IMR-90 (cell line): Measurements from ENCODE around the gene IFNLR1. TPM values are rescaled to one million over a fixed set of nuclear protein-coding genes. Genes with fewer than 3 reads are reported as not detected.

ENCODE experiments used
- ATAC-seq: fragments of 200-7000 bp; cut with Tn5 transposase; 2 replicates; pipeline ENCODE4 v1.9.1; 2020; ENCODE audit warnings: low read depth, mild to moderate bottlenecking, moderate library complexity
- BruUV-seq: library from RNA; stranded (reverse); fragments of 400-500 nt; replicated peaks from 2 replicates; lab custom pipeline; 2021; lab: Mats Ljungman, UMichigan
- CTCF ChIA-PET: fragments of 300-600 bp; formaldehyde crosslinking; extraction: SDS; loops from one replicate; lab custom pipeline; 2021; ENCODE audit warnings: antibody characterized with exemption; lab: Yijun Ruan, JAX
- POLR2A ChIA-PET: fragments of 300-600 bp; sonication (Branson Sonifier 250); formaldehyde crosslinking; loops from one replicate; lab custom pipeline; 2022; ENCODE audit warnings: antibody characterized with exemption; ENCODE audit not compliant: unreplicated experiment; lab: Charles Lee
- DNase-seq: peaks from one replicate; pipeline ENCODE4 v3.0.0; 2013
- H2AFZ ChIP-seq: replicated peaks from 2 replicates; pipeline ENCODE3; 2013; ENCODE audit warnings: low read length, mild to moderate bottlenecking; ENCODE audit not compliant: poor library complexity
- H2AK5ac ChIP-seq: 2 replicates; pipeline ENCODE4 v1.6.1; 2013; ENCODE audit warnings: low read depth, low read length, inconsistent platforms
- H2AK9ac ChIP-seq: replicated peaks from 2 replicates; pipeline ENCODE3; 2013; ENCODE audit warnings: mild to moderate bottlenecking, low read depth, low read length, moderate library complexity; ENCODE audit not compliant: poor library complexity
- H2BK120ac ChIP-seq: 2 replicates; pipeline ENCODE4 v1.6.1; 2013; ENCODE audit warnings: low read depth, low read length, inconsistent platforms
- H2BK15ac ChIP-seq: 3 replicates; pipeline ENCODE4 v1.6.1; 2013; ENCODE audit warnings: low read depth, low read length, inconsistent platforms
- H2BK20ac ChIP-seq: 2 replicates; pipeline ENCODE4 v1.6.1; 2013; ENCODE audit warnings: low read depth, mild to moderate bottlenecking, inconsistent platforms, low read length, moderate library complexity
- H2BK5ac ChIP-seq: 2 replicates; pipeline ENCODE4 v1.6.1; 2013; ENCODE audit warnings: mild to moderate bottlenecking, low read depth, low read length, inconsistent platforms; ENCODE audit not compliant: poor library complexity, severe bottlenecking
- H3K14ac ChIP-seq: replicated peaks from 2 replicates; pipeline ENCODE4 v1.6.1; 2013; ENCODE audit warnings: low read depth, low read length, inconsistent platforms
- H3K18ac ChIP-seq: 2 replicates; pipeline ENCODE4 v1.6.1; 2013; ENCODE audit warnings: low read depth, low read length, control low read depth
- H3K23ac ChIP-seq: 2 replicates; pipeline ENCODE4 v1.6.1; 2013; ENCODE audit warnings: low read depth, low read length, inconsistent platforms
- H3K27ac ChIP-seq: 2 replicates; pipeline ENCODE4 v1.5.1; 2013; ENCODE audit warnings: mild to moderate bottlenecking, control low read depth, low read length; ENCODE audit not compliant: insufficient read depth
- H3K27me3 ChIP-seq: 2 replicates; pipeline ENCODE4 v1.6.1; 2013; ENCODE audit warnings: low read length; ENCODE audit not compliant: control insufficient read depth, insufficient read depth
- H3K36me3 ChIP-seq: 2 replicates; pipeline ENCODE4 v1.6.1; 2013; ENCODE audit warnings: low read length, mixed read lengths; ENCODE audit not compliant: control insufficient read depth, insufficient read depth
- H3K4ac ChIP-seq: 2 replicates; pipeline ENCODE4 v1.6.1; 2013; ENCODE audit warnings: low read depth, low read length, inconsistent platforms
- H3K4me1 ChIP-seq: 2 replicates; pipeline ENCODE4 v1.6.1; 2013; ENCODE audit warnings: low read length, mixed read lengths; ENCODE audit not compliant: control insufficient read depth, insufficient read depth
- H3K4me2 ChIP-seq: 2 replicates; pipeline ENCODE4 v1.6.1; 2013; ENCODE audit warnings: low read depth, mild to moderate bottlenecking, control low read depth, low read length, moderate library complexity
- H3K4me3 ChIP-seq: 2 replicates; pipeline ENCODE4 v1.5.1; 2013; ENCODE audit warnings: low read depth, mild to moderate bottlenecking, control low read depth, low read length, moderate library complexity; ENCODE audit not compliant: insufficient read depth
- H3K56ac ChIP-seq: 2 replicates; pipeline ENCODE4 v1.6.1; 2013; ENCODE audit warnings: low read length, inconsistent platforms; ENCODE audit not compliant: insufficient read depth; ENCODE audit errors: extremely low read depth
- H3K79me1 ChIP-seq, 2 experiments: 2 replicates each; pipeline ENCODE4 v1.6.1; 2013; ENCODE audit warnings: low read length in 2 of 2, inconsistent platforms in 1 of 2, low read depth in 1 of 2
- H3K9ac ChIP-seq: 2 replicates; pipeline ENCODE4 v1.6.1; 2013; ENCODE audit warnings: low read depth, low read length, control low read depth
- H3K9me1 ChIP-seq: 2 replicates; pipeline ENCODE4 v1.6.1; 2013; ENCODE audit warnings: low read length, inconsistent platforms; ENCODE audit not compliant: insufficient read depth
- H3K9me3 ChIP-seq: 2 replicates; pipeline ENCODE4 v1.6.1; 2013; ENCODE audit warnings: low read length; ENCODE audit not compliant: control insufficient read depth, insufficient read depth
- H4K20me1 ChIP-seq: 2 replicates; pipeline ENCODE4 v1.6.1; 2013; ENCODE audit warnings: low read length, inconsistent platforms; ENCODE audit not compliant: insufficient read depth
- H4K5ac ChIP-seq: 2 replicates; pipeline ENCODE4 v1.6.1; 2013; ENCODE audit warnings: mild to moderate bottlenecking, low read depth, low read length, control low read depth
- H4K8ac ChIP-seq, 2 experiments: 2 replicates each; pipeline ENCODE4 v1.6.1; 2013; ENCODE audit warnings: low read depth in 2 of 2, low read length in 2 of 2, control low read depth in 1 of 2, inconsistent platforms in 1 of 2
- H4K91ac ChIP-seq: 2 replicates; pipeline ENCODE4 v1.6.1; 2013; ENCODE audit warnings: low read depth, low read length, inconsistent platforms; ENCODE audit not compliant: insufficient read depth
- CEBPB ChIP-seq: IDR thresholded peaks from 2 replicates; pipeline ENCODE4 v1.6.1; 2012; ENCODE audit warnings: low read depth, low read length, improper control_type of control experiment
- ELK1 ChIP-seq: fragments of 150-350 bp; IDR thresholded peaks from 2 replicates; pipeline ENCODE4 v1.6.1; 2016; ENCODE audit warnings: low read depth, mild to moderate bottlenecking, low read length, moderate library complexity, borderline replicate concordance
- FOS ChIP-seq: fragments of 150-350 bp; IDR thresholded peaks from 2 replicates; pipeline ENCODE4 v1.6.1; 2016; ENCODE audit warnings: low read depth, low read length
- MAFK ChIP-seq: IDR thresholded peaks from 2 replicates; pipeline ENCODE4 v1.6.1; 2012; ENCODE audit warnings: low read depth, low read length, improper control_type of control experiment
- MAZ ChIP-seq: IDR thresholded peaks from 2 replicates; pipeline ENCODE4 v1.6.1; 2012; ENCODE audit warnings: low read depth, mild to moderate bottlenecking, low read length, improper control_type of control experiment, moderate library complexity, borderline replicate concordance
- MXI1 ChIP-seq: IDR thresholded peaks from 2 replicates; pipeline ENCODE4 v1.6.1; 2012; ENCODE audit warnings: low read depth, mild to moderate bottlenecking, low read length, moderate library complexity, borderline replicate concordance
- NFE2L2 ChIP-seq: fragments of 150-350 bp; IDR thresholded peaks from 2 replicates; pipeline ENCODE4 v1.6.1; 2016; ENCODE audit warnings: low read depth, mild to moderate bottlenecking, low read length
- POLR2A ChIP-seq: IDR thresholded peaks from 2 replicates; pipeline ENCODE4 v1.6.1; 2012; ENCODE audit warnings: mild to moderate bottlenecking, low read depth, low read length
- RAD21 ChIP-seq: IDR thresholded peaks from 2 replicates; pipeline ENCODE4 v1.6.1; 2012; ENCODE audit warnings: low read length, improper control_type of control experiment
- RCOR1 ChIP-seq: IDR thresholded peaks from 2 replicates; pipeline ENCODE4 v1.6.1; 2012; ENCODE audit warnings: mild to moderate bottlenecking, low read length, improper control_type of control experiment; ENCODE audit not compliant: insufficient replicate concordance
- RFX5 ChIP-seq: IDR thresholded peaks from 2 replicates; pipeline ENCODE4 v1.8.0; 2012; ENCODE audit warnings: low read depth, mild to moderate bottlenecking, low read length, moderate library complexity
- WGBS, 2 experiments: methylation state at CpG; one replicate each; pipeline versions ENCODE4 v1.1.5 to v1.1.7; 2013; ENCODE audit warnings: missing lambda C conversion rate in 2 of 2; ENCODE audit not compliant: insufficient read length in 1 of 2; ENCODE audit errors: extremely low coverage in 2 of 2; 5-methylcytosine and 5-hydroxymethylcytosine counted together
- dilution Hi-C: fragments of 300-500 bp; cut with HindIII; formaldehyde crosslinking; loops from one replicate; pipeline ENCODE4 v1.14.3; 2018; ENCODE audit warnings: low sequenced_read_pairs; ENCODE audit not compliant: unreplicated experiment
- in situ Hi-C: fragments of 300-500 bp; cut with MboI; formaldehyde crosslinking; loops from 3 replicates; pipeline ENCODE4 v1.14.3; 2019; ENCODE audit warnings: low sequenced_read_pairs, inconsistent platforms, mixed read lengths
- intact Hi-C: fragments of 100-400 bp; cut with micrococcal nuclease; formaldehyde crosslinking; loops from 2 replicates; pipeline ENCODE4 v1.10.0; 2022
- polyA plus RNA-seq, 3 experiments: library from polyadenylated mRNA; depleted of rRNA; stranded (reverse); fragments of >200 nt; gene quantifications; 2 replicates each; pipeline ENCODE4 v1.2.3, GENCODE V29; 2012; ENCODE audit warnings: low replicate concordance in 1 of 3
- total RNA-seq: library from RNA; depleted of rRNA; stranded (reverse); fragments of >200 nt; gene quantifications from 2 replicates; pipeline ENCODE4 v1.2.3, GENCODE V29; 2012
- TF ChIP-seq, protein P1 (sequence below): conservative IDR thresholded peaks from 2 replicates; pipeline ENCODE4 v1.5.1; 2012; ENCODE audit warnings: mild to moderate bottlenecking, low read depth, low read length, improper control_type of control experiment
- TF ChIP-seq, protein P2 (sequence below): fragments of 150-350 bp; IDR thresholded peaks from 2 replicates; pipeline ENCODE4 v1.6.1; 2017; ENCODE audit warnings: mild to moderate bottlenecking, antibody characterized with exemption, low read length, low read depth

Gene IFNLR1
- total and polyA plus RNA-seq, 2 of the 4 experiments (the other 2 are of a cell fraction): not detected

DNA sequence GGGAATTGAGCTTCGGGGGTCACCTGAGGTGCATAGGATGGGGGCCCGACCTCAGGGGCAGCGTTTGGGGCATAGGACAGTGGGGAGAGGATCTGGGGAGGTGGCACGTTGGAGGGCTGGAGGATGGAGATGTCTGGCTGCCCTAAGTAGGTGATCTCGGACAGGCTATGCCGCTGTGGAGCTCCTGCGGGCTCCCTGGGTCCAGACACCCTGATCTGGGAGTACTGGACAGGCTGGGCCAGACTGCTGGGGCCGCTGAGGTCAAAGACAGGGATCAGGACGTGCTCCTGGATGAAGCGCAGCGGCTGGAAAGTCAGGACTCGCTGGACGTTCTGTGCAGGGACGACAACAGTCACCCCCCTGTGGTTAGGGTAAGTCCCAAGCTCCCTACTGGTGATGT is 65.7 kb downstream of the IFNLR1 start:
- Histone ChIP-seq H3K27me3 (peaks cover 48% of the 10 kb centered on the region), H3K36me3 (no peaks in the 10 kb centered on the region), H2BK20ac (no peak overlapping the region), H3K4me2 (no peak overlapping the region), H3K4me1 (peaks cover 2% of the 10 kb centered on the region; the same call in 1 of the 2 replicates), H3K14ac (no peak overlapping the region), H3K56ac (no peak overlapping the region), H4K91ac (no peak overlapping the region), H2AFZ (no peak overlapping the region), H3K9me3 (no peaks in the 10 kb centered on the region), H3K4me3 (no peak overlapping the region), H4K8ac (no peak overlapping the region), H2AK9ac (no peak overlapping the region), H2AK5ac (no peak overlapping the region), H3K9me1 (no peaks in the 10 kb centered on the region), H3K18ac (no peak overlapping the region), H3K27ac (no peak overlapping the region), H2BK15ac (no peak overlapping the region), H4K20me1 (no peaks in the 10 kb centered on the region), H2BK120ac (no peak overlapping the region), H3K23ac (no peak overlapping the region), H2BK5ac (no peak overlapping the region), H3K9ac (no peak overlapping the region), H4K5ac (no peak overlapping the region), H3K4ac (no peak overlapping the region), H3K79me1 (no peaks in the 10 kb centered on the region)
- in situ Hi-C loops (no loop called here), dilution Hi-C loops (no loop called here), intact Hi-C loops (no loop called here)
- no TSS peak for BruUV-seq
- ChIA-PET CTCF (no interaction called here), POLR2A (no interaction called here)
- WGBS, 2 experiments: 53% methylated on average over 3 of the region's 14 CpGs; no CpG with 5 or more reads in 1 of the 2 experiments
- DNase-seq (no peak), ATAC-seq (no peak)
- TF ChIP-seq FOS: no peak
- no peak for TF ChIP-seq MAFK
- no peak for TF ChIP-seq MAZ
- no peak for TF ChIP-seq POLR2A
- TF ChIP-seq, protein P1, sequence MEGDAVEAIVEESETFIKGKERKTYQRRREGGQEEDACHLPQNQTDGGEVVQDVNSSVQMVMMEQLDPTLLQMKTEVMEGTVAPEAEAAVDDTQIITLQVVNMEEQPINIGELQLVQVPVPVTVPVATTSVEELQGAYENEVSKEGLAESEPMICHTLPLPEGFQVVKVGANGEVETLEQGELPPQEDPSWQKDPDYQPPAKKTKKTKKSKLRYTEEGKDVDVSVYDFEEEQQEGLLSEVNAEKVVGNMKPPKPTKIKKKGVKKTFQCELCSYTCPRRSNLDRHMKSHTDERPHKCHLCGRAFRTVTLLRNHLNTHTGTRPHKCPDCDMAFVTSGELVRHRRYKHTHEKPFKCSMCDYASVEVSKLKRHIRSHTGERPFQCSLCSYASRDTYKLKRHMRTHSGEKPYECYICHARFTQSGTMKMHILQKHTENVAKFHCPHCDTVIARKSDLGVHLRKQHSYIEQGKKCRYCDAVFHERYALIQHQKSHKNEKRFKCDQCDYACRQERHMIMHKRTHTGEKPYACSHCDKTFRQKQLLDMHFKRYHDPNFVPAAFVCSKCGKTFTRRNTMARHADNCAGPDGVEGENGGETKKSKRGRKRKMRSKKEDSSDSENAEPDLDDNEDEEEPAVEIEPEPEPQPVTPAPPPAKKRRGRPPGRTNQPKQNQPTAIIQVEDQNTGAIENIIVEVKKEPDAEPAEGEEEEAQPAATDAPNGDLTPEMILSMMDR: no peak
- TF ChIP-seq, protein P2, sequence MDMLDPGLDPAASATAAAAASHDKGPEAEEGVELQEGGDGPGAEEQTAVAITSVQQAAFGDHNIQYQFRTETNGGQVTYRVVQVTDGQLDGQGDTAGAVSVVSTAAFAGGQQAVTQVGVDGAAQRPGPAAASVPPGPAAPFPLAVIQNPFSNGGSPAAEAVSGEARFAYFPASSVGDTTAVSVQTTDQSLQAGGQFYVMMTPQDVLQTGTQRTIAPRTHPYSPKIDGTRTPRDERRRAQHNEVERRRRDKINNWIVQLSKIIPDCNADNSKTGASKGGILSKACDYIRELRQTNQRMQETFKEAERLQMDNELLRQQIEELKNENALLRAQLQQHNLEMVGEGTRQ: no peak
- no peak for TF ChIP-seq ELK1
- TF ChIP-seq MXI1: no peak
- no peak for TF ChIP-seq RAD21
- no peak for TF ChIP-seq NFE2L2
- no peak for TF ChIP-seq CEBPB
- no peak for TF ChIP-seq RFX5
- TF ChIP-seq RCOR1: no peak
